ENCODE measurements around the gene TIMM22.
"Not testable (repeated sequence)": the region's sequence is repeated elsewhere in the genome, so short reads cannot be mapped to it uniquely, and the experiment has no call there.

TIMM22 gene

GRCh38 chr17:1039511-1040215 is 42.7 kb downstream of the TIMM22 start:
- DNase-seq (ENCODE audit: low read depth), result no peak

DNA sequence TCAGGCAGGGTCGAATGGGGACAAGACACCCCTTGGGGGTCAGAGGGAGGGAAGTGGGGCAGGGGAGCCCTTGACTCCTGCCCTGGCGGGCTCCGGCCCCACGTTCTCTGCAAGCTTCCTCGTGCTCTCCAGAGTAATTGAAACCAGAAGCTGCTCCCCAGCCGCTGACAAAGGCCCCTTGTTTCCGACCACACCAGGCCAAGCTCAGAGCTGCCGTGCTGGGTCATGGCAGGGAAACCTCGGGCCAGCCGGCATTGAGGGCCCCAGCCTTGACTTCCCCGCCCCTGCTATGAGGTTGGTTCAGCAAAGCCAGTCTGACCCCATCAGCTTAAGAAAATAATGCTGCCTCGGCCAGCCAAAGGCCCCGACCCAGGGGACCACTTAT is 43.3 kb downstream of the TIMM22 start:
- DNase-seq (ENCODE audit: low read depth), result no peak

GRCh38 chr17:1041746-1042145 is 44.8 kb downstream of the TIMM22 start:
- no peak for DNase-seq (ENCODE audit: low read depth)

GRCh38 chr17:1042486-1042885 is 45.6 kb downstream of the TIMM22 start:
- DNase-seq (ENCODE audit: low read depth), result no peak

DNA sequence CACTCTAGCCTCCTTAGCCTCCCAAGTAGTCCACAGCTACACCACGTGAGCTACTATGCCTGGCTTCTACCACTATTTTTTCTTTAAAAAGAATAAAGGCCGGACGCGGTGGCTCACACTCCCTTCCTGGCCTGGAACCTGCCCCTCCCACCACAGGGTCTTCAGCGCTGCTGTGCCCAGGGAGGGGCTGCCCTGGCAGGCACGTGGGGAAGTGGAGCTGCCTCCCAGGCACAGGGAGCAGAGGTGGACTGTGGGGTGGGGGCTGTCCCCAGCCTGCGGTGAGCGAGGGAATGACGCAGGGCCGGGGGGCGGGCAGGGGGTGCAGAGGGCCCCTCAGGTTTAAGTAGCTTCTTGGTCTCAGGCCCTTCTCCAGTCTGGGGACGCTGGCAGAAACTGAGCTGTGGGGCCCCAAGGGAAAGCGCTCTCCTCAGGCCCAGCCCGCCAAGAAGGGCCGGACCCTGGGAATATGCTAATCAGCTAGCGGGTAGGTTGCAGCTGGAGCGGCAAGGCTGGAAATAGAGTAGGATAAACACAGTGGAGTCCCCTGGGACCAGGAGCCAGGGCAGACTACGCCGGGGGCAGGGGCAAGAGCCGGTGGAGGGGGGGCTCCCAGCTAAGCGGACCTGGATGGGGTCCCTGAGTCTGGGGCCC is 46.8 kb downstream of the TIMM22 start:
- no peak for DNase-seq (ENCODE audit: low read depth)

DNA sequence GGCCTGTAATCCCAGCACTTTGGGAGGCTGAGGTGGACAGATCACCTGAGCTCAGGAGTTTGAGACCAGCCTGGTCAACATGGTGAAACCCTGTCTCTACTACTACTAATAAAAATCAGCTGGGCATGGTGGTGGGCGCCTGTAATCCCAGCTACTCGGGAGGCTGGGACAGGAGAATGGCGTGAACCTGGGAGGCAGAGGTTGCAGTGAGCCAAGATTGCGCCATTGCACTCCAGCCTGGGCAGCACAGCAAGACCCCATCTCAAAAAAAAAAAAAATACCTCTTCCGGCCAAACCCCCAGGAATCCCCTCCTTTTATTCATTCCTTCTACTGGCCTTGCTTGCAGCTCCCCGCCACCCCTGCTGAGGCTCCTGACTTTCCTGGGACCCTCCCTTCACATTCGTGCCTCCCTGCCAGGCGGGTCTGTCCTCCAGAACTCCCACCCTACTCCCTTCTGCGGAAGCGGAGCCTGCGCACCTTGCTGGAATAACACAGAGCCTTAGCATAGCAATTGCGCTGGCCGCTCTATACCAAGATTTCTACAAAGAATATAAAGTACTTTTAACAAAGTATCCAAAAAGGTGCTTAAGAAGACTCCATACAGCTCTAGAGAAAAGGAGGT is 47.6 kb downstream of the TIMM22 start:
- DNase-seq (ENCODE audit: low read depth), result not testable (repeated sequence)

- DNase-seq (ENCODE audit: low read depth), result no peak
Measured at GRCh38 chr17:1045456-1045855, 48.5 kb downstream of the TIMM22 start.

- DNase-seq (ENCODE audit: low read depth), result no peak
Measured at GRCh38 chr17:1047177-1047878, 50.4 kb downstream of the TIMM22 start.

DNA sequence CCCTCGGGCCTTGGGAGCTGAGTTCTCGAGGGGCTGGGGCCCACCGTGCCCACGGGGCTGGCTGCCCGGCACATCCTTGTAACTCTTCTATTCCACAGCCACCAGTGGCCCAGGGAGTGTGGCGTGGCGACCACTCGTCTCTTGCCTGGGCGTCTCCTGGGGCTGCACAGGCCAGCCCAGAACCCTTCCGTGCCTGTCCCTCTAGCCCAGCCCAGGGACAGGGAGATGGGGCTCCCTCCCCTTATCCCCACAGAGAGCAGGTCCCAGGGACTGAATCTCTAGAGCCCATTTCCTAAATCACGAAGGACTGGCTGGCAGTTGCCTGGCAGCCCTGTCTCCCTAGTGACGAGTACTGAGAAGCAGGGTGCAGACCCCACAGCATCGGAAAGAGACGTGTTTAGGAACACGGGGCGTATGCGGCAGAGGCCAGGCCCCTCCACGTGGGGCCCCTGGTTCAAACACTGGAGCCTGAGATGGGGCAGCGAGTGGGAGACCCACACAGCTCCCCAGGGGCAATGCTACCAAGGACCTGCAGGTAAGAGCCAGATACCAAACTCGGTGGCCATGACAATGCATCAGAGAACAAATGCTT is 51.0 kb downstream of the TIMM22 start:
- no peak for DNase-seq (ENCODE audit: low read depth)

DNA sequence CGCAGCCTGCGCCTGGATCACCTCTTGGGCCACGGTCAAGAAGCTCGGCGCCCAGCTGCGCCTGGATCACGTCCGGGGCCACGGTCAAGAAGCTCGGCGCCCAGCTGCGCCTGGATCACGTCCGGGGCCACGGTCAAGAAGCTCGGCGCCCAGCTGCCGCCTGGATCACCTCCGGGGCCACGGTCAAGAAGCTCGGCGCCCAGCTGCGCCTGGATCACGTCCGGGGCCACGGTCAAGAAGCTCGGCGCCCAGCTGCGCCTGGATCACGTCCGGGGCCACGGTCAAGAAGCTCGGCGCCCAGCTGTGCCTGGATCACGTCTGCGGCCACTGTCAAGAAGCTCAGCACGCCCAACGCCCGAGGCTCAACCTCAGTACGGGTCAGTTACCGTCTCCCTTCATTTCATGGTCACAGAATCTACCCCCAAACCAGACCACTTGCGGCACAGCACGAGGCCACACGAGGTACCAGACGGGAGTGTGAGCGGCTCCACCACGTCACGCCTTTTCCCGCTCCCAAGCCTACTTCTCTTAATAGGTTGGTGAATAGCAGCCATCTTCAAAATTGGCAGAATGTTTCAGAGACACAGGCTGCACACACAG is 51.7 kb downstream of the TIMM22 start:
- not testable (repeated sequence) for DNase-seq (ENCODE audit: low read depth)

DNA sequence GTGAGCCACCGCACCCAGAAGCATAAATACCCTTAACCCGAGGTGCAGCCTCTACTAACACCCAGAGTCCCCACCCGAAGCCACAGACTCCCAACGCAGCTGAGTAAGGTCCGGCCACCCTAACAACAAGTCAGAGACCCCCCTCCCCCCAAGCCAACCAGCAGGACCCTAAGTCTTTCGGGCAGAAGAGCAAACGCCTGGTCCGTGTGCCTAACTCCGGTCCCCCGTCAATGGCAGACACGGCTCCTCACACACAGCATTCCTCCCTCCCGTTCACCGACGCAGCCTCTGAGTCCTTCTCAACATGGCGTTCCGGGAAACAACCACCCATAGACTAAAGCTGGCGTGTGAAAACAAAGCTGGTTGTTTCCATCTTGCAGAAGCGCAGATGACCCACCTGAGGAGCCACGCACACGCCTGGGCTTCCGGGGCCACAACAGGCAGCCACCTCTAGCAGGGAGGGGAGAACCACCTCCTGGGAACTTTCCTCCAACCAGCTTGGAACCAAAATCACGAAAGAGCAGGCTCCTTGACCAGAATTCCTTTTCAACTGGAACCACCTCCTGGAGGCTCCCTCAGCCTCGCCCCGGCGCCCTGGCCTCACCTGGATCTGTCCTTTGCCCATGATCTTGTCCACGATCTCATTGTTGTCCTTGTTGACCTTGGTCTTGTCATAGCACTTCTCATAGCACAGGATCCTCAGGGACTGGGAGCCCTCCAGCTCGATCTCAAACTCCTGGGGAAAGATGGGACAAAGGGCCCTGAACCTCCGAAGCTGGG is 52.7 kb downstream of the TIMM22 start:
- no peak for DNase-seq (ENCODE audit: low read depth)

- no peak for DNase-seq (ENCODE audit: low read depth)
Measured at GRCh38 chr17:1050246-1050995, 53.5 kb downstream of the TIMM22 start.

DNA sequence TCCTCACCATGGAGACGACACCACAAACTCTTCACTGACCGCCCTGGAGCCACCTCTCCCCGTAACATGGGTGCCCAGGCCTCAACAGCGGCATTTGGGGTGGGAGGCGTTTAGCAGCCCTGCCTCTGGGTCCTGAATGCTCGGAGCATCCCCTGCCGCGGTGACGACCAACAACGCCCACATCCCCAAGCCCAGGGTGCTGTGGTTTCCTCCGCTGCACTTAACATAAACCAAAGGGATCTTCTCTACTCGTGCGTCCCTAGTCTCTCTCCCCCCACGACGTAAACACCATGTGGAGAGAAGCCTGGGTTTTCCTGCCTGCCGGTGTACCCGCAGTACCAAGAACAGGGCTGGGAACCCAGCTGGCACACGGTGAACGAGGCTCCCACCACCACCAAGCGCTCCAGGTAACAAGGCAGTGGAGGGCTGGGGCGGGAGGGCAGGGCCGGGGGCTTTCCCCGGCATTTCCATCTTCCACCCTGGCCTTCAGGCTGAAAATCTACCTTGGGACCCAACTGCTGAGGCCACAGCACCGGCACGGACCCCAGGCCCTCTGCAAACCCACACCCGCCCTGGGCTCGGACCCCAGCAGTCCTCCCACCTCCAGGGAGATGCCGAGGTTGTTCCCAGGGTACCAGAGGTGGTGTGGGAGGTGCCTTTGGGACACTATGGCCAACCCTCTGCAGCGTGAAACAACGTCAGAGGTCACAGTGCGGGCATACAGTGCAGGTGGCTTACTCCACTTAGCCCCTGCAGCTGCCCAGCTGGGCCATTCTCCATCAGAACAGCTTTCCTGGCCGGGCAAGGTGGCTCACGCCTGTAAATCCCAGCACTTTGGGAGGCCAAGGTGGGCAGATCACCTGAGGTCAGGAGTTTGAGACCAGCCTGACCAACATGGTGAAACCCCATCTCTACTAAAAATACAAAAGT is 54.3 kb downstream of the TIMM22 start:
- DNase-seq (ENCODE audit: low read depth), result no peak
